NCI-H82 treated with DMSO at 0.1 percent for 48 hours (cell line): ENCODE results near the gene BACE1-AS.
A peak's percentile ranks its signal among the peaks of the same experiment; 100 is the strongest.

Source experiments
- DNase-seq: peaks from one replicate; lab custom pipeline; 2025; ENCODE audit not compliant: unreplicated experiment; lab: John Stamatoyannopoulos, UW

BACE1-AS gene

GRCh38 chr11:117289795-117290194, 1.4 kb upstream of the BACE1-AS start:
- no peak for DNase-seq

GRCh38 chr11:117292616-117293015, 1.5 kb downstream of the BACE1-AS start:
- DNase-seq, result no peak

GRCh38 chr11:117295438-117296137, 4.4 kb downstream of the BACE1-AS start:
- no peak for DNase-seq

GRCh38 chr11:117296881-117297280, 5.7 kb downstream of the BACE1-AS start:
- DNase-seq, result no peak

- DNase-seq, result no peak
Measured at GRCh38 chr11:117298195-117298594, 7.0 kb downstream of the BACE1-AS start.

- no peak for DNase-seq
Measured at GRCh38 chr11:117299351-117300282, 8.5 kb downstream of the BACE1-AS start.

- no peak for DNase-seq
Measured at GRCh38 chr11:117300283-117300663, 9.1 kb downstream of the BACE1-AS start.

- no peak for DNase-seq
Measured at GRCh38 chr11:117300773-117301172, 9.6 kb downstream of the BACE1-AS start.

- no peak for DNase-seq
Measured at GRCh38 chr11:117302228-117302627, 11.1 kb downstream of the BACE1-AS start.

GRCh38 chr11:117303101-117303500, 12.0 kb downstream of the BACE1-AS start:
- DNase-seq, result no peak

- DNase-seq, result no peak
Measured at GRCh38 chr11:117303646-117304315, 12.6 kb downstream of the BACE1-AS start.

GRCh38 chr11:117305145-117305544, 14.0 kb downstream of the BACE1-AS start:
- DNase-seq, result no peak

- DNase-seq, result no peak
Measured at GRCh38 chr11:117309310-117309709, 18.2 kb downstream of the BACE1-AS start.

- DNase-seq, result no peak
Measured at GRCh38 chr11:117313091-117313490, 21.9 kb downstream of the BACE1-AS start.

GRCh38 chr11:117313828-117314768, 23.0 kb downstream of the BACE1-AS start:
- no peak for DNase-seq

GRCh38 chr11:117314840-117315239, 23.7 kb downstream of the BACE1-AS start:
- DNase-seq, result no peak

GRCh38 chr11:117315285-117316196, 24.4 kb downstream of the BACE1-AS start:
- DNase-seq, result no peak

- peak; percentile 49 for DNase-seq
Measured at GRCh38 chr11:117316197-117316961, 25.2 kb downstream of the BACE1-AS start, which contains the start of gene BACE1. TSS of gene BACE1 (minus strand) at chr11:117316256. CDS start at chr11:117315795, 461 bp downstream.

- DNase-seq, result no peak
Measured at GRCh38 chr11:117318738-117319137, 27.6 kb downstream of the BACE1-AS start.
